GM19468 (cell line): ENCODE results near the gene EXD1.
"Not testable (repeated sequence)": the region's sequence is repeated elsewhere in the genome, so short reads cannot be mapped to it uniquely, and the experiment has no call there.

Experiments
- ATAC-seq: cut with Tn5 transposase; IDR thresholded peaks from one replicate; pipeline ENCODE4 v1.9.1; 2021; ENCODE audit warnings: mild to moderate bottlenecking, moderate library complexity, moderate number of reproducible peaks; ENCODE audit not compliant: unreplicated experiment; ENCODE audit errors: extremely low read depth

The EXD1 gene

GRCh38 chr15:41153733-41154132 lies 76.8 kb downstream of the EXD1 start:
- ATAC-seq, result no peak

- no peak for ATAC-seq
These were observed 79.0 kb downstream of the EXD1 start for GRCh38 chr15:41151451-41152005.

- ATAC-seq, result no peak
These were observed 80.3 kb downstream of the EXD1 start for GRCh38 chr15:41150279-41150678.

GRCh38 chr15:41148065-41148464 lies 82.5 kb downstream of the EXD1 start:
- no peak for ATAC-seq

- ATAC-seq, result no peak
These were observed 90.9 kb downstream of the EXD1 start for GRCh38 chr15:41139619-41140018.

GRCh38 chr15:41139112-41139511 lies 91.4 kb downstream of the EXD1 start:
- not testable (repeated sequence) for ATAC-seq

GRCh38 chr15:41135580-41135979 lies 95.0 kb downstream of the EXD1 start:
- ATAC-seq, result not testable (repeated sequence)

GRCh38 chr15:41133454-41133853 lies 97.1 kb downstream of the EXD1 start:
- no peak for ATAC-seq
